Dermis microvascular lymphatic vessel endothelial cell (primary cell): Measurements from ENCODE around the gene PRLH. TPM values are rescaled to one million over a fixed set of nuclear protein-coding genes. Genes with fewer than 3 reads are reported as not detected.

ENCODE experiments used
- DNase-seq, 2 donors: peaks; one replicate each; pipeline versions ENCODE4 v3.0.0 to v3.0.0-alpha.2; 2010; ENCODE audit warnings: low read depth in 2 of 2
- total RNA-seq: library from RNA; depleted of rRNA; stranded (reverse); fragments of >200 nt; gene quantifications from 2 replicates; pipeline ENCODE4 v1.2.1, GENCODE V29; 2014

PRLH gene
- total RNA-seq, 1 donor from 2014 or later, result not detected

DNA sequence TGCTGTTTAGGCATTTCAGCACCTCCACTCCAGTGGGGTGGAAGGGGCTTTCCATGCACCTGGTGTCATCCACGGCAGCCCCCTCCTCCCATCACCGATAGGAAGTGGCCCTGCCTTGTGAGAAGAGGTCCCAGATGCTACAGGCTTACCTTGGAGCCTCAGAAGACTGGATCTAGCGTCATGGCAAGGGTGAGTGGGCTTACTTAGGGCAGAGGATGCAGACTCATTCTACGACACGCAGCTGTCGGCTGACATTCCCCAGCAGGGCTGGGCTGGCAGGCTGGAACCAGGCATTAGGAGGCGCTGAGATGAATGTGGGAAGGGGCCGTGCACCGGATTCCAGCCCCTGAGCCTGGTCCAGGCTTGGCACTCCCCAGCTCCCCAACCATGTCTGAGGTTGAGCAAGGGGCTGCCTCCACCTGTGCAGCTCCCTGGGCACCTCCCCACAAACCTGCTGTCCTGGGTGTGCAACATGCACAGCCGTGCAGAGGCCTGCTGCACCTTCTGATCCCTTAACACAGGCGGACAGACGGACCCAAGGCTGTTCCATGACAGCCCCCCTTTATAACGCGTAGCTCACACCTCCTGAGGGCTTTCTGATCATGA, 1.7 kb upstream of the PRLH start:
- no peak for DNase-seq

DNA sequence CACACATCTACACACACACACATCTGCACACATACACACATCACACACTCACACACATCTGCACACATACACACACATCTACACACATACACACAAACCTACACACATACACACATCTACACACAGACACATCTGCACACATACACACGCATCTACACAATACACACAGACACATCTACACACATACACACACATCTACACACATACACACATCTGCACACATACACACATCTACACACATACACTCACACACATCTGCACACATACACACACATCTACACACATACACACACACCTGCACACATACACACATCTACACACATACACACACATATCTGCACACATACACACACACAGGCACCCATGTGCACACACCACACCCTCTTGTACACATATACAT, 400 bp upstream of the PRLH start:
- no peak for DNase-seq

DNA sequence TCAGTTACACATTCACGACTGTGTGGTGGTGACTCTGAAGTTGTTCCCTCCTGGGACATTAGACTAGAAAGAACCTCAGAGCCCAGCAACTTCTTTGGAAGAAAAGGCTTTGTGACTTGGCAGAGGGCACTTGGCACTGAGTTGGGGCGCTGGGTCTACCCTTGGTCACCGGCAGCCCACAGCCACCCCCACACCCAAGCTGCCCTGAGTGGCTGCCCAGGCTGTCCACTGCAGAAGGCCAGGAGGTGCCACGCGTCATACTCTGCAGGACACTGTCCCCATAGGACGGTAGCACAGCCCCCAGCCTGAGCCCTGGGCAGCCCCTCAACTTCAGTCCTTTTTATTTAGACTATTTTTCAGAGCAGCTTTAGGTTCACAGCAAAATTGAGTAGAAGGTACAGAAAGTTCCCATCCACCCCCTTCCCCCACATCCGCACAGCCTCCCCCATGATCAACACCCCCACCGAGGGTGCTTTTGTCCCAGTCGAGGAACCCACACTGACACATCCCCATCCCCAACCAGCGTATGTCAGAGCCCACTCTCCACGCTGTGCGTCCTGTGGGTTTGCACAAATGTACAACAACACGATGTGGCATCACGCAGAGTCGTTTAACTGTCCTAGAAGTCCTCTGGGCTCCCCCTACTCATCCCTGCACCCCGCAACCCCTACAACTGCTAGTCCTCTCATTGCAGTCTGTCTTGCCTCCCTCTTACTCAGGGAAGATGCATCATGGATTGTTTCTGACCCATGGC, 1.1 kb downstream of the PRLH start:
- DNase-seq, result no peak

DNA sequence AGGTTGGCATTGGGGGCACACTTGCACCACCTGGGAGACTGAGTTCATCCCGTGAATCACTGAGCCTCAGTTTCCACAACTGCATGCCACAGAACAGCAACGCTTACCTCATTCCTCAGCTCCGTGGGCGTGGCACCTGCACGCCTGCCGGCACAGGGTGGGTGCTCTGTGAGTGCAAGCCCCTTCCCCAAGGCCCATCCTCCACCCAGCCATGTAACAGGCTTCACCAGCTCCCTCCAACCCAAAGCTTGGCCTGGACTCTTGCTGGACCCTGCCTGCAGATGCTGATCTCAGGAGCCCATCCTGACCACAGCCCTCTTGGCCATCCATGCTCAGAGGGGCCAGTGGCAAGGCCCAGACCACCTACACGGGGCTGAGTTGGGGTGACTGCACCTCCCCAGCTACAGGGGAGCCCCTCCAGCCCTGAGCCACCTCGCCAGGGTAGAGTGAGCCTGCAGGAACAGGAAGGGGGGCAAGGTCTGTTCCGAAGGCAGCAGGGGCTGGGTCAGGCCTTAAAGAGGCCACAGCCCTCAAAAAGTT, 1.8 kb downstream of the PRLH start:
- DNase-seq, result no peak

GRCh38 chr2:237569041-237569440, 2.7 kb downstream of the PRLH start:
- DNase-seq, result no peak

DNA sequence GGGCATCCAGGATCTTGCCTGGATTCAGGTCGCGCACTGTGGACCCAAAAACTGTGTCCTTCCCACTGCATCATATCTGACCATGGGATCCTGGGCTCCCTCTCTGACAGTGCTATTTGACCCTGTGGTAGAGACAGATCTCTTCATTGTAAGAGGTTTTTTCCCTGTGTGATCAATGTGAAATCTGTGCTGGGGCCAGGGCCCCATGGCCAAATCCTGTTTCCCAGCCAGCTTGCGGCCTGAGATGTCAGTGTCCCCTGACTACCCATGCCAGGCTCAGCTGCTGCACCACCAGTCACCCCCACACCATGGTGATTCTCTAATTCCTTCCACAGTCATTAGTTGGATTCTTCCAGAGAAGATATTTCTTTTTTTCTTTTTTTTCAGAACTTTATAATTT, 3.5 kb downstream of the PRLH start:
- DNase-seq, result no peak

GRCh38 chr2:237570776-237571335, 4.5 kb downstream of the PRLH start:
- no peak for DNase-seq

- no peak for DNase-seq
These were observed 5.2 kb downstream of the PRLH start for GRCh38 chr2:237571551-237571950.

- peak; percentile 73 to 89 for DNase-seq
These were observed 5.8 kb downstream of the PRLH start for GRCh38 chr2:237572021-237572741.

DNA sequence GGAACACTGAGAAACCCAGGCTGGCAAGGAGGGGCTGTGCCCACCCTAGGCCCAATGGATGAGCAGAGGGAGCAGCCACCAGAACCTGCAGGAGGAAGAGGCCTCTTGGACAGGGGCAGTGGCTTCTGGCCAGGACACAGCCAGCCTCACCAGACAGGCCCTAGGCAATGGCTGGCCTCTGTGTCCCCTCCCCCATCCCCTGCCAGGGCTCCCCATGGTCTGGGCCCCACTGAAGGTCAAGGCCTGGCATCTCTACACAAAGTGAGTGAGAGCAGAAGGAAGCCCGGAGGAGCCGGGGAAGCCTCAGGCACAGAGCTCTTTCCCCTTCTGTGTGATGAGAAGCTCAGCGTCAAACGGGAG, 6.3 kb downstream of the PRLH start:
- DNase-seq, result no peak

DNA sequence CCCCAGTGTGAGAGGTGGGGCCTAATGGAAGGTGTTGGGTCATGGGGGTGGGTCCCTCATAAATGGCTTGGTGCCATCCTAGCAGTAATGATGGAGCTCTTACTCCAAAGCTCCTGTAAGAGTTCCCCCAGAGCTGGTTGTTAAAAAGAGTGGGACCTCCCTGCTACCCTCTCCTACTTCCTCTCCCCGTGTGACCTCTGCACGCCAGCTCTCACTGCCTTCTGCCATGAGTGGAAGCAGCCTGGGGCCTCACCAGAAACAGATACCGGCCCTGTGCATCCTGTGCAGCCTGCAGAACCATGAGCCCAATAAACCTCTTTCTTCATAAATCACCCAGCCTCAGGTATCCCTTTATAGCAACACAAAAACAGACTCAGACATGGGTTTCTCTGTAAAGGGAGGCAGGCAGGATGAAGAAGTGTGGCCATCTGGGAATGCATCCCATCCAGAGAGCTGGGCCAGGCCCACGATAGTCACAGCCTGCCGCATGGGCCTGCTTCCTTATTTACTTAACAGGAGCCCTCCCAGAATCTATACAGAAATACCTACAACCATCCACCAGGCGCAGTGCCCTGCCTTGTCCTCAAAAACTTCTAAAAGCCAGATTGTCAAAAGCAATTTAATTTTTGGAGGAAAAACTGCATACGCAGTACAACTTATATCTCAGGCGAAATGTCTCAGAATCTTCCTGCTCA, 7.5 kb downstream of the PRLH start:
- no peak for DNase-seq

DNA sequence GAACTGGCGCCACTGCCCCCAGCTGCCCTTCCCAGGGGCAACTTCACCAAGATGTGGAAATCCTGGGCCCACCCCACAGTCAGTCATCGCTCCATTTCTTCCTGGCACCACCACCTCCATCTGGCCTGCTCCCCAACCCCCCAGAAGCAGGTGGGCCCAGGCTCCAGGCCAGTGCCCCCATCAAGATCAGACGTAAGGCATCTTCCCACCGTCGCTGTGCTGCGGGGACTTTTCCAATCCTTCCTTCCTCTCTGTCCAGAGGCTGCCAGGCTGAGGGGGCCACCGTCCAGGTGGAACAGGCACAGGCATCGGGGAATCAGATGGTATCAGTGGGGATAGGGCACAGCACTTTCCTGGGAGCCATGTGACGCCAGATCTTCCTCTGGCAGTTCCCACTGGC, 8.1 kb downstream of the PRLH start:
- DNase-seq, result no peak

DNA sequence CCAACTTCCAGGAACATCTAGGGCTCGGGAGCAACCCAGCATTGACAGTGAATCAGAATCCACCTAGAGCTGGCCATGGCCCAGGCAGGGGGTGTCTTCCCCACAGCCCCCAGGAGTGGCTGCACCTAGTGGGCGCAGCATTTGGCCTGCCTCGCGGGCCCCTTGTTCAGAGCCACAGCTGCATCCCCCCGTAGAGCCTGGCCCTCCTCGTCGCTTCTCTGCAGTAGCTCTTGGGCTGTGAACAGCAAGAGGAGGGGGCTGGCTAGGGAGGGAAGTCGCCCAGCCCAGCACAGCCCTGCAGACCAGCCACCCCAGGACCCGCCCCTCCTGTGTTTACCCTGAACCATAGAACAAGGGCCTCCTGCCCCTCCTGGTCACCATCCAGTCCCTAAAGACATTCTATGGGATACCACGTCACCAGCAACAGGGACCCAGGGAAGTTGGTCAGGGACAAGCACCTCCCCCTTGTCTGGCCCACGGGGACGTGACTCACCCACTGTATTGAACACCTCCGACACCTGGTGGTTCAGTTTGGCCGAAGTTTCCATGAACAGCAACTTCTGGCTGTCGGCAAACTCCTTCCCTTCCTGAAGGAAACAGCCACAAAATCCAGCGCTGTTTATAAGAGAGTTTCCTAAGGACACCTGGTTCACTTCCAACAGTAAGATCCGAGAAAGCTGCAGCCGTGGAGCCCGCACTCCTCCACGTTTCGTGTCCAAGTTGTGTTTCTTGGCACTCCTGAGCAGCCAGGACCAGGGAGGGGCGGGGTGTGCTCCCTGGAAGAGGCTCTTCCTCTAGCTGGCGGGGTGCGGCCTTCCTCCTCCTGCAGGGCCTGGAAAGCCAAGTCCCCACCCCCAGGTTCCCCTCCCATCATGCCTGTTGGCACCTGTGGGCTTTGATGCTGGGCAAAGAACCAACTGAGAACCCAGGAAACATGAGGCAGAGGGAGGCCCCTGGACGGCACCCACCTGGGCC, 8.8 kb downstream of the PRLH start:
- DNase-seq, result peak in 1 of 2 donors; percentile 47

DNA sequence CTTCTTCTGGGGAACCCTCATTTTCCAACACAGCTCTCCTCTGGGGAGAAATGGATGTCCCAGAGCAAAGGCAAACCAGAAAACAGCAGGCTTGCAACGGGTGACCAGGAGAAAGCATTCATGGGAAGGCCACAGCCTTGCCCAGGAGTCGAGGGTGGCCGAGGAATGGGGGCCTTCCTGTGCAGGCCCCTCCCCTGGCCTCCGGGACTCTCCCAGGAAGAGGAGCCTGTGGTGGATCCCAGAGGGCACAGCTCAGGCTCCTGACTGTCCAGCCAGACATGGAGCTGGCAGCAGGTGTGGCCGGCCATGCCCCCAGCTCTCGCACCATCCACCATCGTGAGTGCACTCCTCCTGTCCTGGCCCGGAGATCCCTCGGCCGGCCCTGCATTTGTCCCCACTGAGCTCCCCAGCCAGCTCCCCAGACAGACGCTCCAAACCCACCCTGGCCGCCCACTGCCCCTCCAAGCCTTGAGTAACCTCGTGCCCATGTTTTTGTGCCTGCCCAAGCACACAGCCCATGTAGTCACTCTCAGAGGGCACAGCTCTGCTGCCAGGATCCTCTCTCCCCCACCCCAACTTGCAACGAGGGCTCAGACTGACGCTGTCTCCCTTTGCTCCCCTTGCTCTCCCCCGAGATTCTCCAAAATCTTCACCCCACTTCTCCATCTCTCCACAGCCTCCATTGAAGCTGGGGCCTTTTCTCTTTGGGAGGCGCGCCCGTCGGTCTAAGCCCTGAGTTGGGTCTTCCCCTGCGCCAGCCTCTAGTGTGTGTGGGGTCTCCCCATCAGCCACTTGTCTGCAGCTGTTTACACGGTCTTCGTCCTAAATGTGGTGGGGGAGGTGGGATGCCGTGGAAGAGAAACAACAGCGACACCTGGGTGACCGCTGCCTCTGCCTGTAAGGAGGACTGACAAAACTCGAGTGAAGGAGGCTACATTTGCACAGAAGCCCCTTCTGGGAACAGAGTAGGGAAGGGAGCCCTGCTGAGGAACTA, 9.8 kb downstream of the PRLH start:
- DNase-seq, result no peak

GRCh38 chr2:237576974-237577373, 10.6 kb downstream of the PRLH start:
- DNase-seq, result no peak

GRCh38 chr2:237577458-237577857, 11.1 kb downstream of the PRLH start:
- DNase-seq, result no peak

- no peak for DNase-seq
These were observed 11.8 kb downstream of the PRLH start for GRCh38 chr2:237577956-237578870.

GRCh38 chr2:237581326-237581725, 15.0 kb downstream of the PRLH start:
- no peak for DNase-seq
